ENCODE measurements around the gene KCNAB1.

KCNAB1 gene

GRCh38 chr3:156356537-156357363 is 236.4 kb downstream of the KCNAB1 start:
- TF ChIP-seq CTCF (IDR thresholded peaks at IDR 0.05; ENCODE audit: low read depth, low read length), result no peak
- in situ Hi-C loops (cut with HindIII; ENCODE audit: low sequenced_read_pairs), result no loop called here
- no peak for DNase-seq (ENCODE audit: low read depth, low spot score)
- H3K4me3 ChIP-seq (ENCODE audit: low read depth, low read length), result no peak overlapping the region

GRCh38 chr3:156358232-156358631 is 237.9 kb downstream of the KCNAB1 start:
- TF ChIP-seq CTCF (IDR thresholded peaks at IDR 0.05; ENCODE audit: low read depth, low read length), result no peak
- no peak for DNase-seq (ENCODE audit: low read depth, low spot score)
- in situ Hi-C loops (cut with HindIII; ENCODE audit: low sequenced_read_pairs), result no loop called here
- H3K4me3 ChIP-seq (ENCODE audit: low read depth, low read length), result no peak overlapping the region

GRCh38 chr3:156359368-156359767 is 239.0 kb downstream of the KCNAB1 start:
- no peak overlapping the region for H3K4me3 ChIP-seq (ENCODE audit: low read depth, low read length)
- in situ Hi-C loops (cut with HindIII; ENCODE audit: low sequenced_read_pairs), result no loop called here
- no peak for TF ChIP-seq CTCF (IDR thresholded peaks at IDR 0.05; ENCODE audit: low read depth, low read length)
- DNase-seq (ENCODE audit: low read depth, low spot score), result peak; percentile 4

- DNase-seq (ENCODE audit: low read depth, low spot score), result no peak
- in situ Hi-C loops (cut with HindIII; ENCODE audit: low sequenced_read_pairs), result no loop called here
These were observed 239.7 kb downstream of the KCNAB1 start for GRCh38 chr3:156360083-156360482.

GRCh38 chr3:156360963-156361362 is 240.6 kb downstream of the KCNAB1 start:
- in situ Hi-C loops (cut with HindIII; ENCODE audit: low sequenced_read_pairs), result no loop called here
- no peak overlapping the region for H3K4me3 ChIP-seq (ENCODE audit: low read depth, low read length)
- no peak for DNase-seq (ENCODE audit: low read depth, low spot score)
- no peak for TF ChIP-seq CTCF (IDR thresholded peaks at IDR 0.05; ENCODE audit: low read depth, low read length)

More at GRCh38 chr3:156360083-156360482, 239.7 kb downstream of the KCNAB1 start:
- no peak for TF ChIP-seq CTCF (IDR thresholded peaks at IDR 0.05; ENCODE audit: low read depth, low read length)
- no peak overlapping the region for H3K4me3 ChIP-seq (ENCODE audit: low read depth, low read length)

- TF ChIP-seq CTCF (IDR thresholded peaks at IDR 0.05; ENCODE audit: low read depth, low read length), result no peak
- in situ Hi-C loops (cut with HindIII; ENCODE audit: low sequenced_read_pairs), result no loop called here
These were observed 246.2 kb downstream of the KCNAB1 start for GRCh38 chr3:156366559-156366958.

More at GRCh38 chr3:156366559-156366958, 246.2 kb downstream of the KCNAB1 start:
- no peak for DNase-seq (ENCODE audit: low read depth, low spot score)
- H3K4me3 ChIP-seq (ENCODE audit: low read depth, low read length), result no peak overlapping the region
